ENCODE data around the gene MTREX.

The MTREX gene

DNA sequence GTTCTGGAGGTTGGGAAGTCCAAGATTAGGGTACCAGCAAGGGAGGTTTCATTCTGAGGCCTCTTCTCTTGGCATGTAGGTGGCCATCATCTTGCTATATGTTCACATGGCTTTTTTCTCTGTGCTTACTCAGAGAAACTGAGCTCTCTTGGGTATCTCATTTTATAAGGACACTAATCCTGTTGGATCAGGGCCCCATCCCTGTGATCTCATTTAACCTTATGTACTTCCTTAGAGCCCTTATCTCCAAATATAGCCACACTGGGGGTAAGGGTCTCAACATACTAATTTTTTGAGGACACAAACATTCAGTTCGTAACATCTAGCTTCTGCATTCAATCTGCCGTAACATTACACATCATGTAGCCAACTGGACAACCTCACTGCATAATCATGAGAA is 6.9 kb upstream of the MTREX start:
- Histone ChIP-seq H3K9ac (ENCODE audit: low read length) (no peak overlapping the region), H3K9me3 (ENCODE audit: insufficient read depth, low read length) (0 out of 2 replicates have a peak, but pooled peaks cover 9% of the 10 kb centered on the region), H3K4me3 (ENCODE audit: low read length) (no peak overlapping the region), H3K4me1 (ENCODE audit: low read length) (peaks cover 17% of the 10 kb centered on the region), H3K4me2 (ENCODE audit: low read length) (no peak overlapping the region), H3K27ac (ENCODE audit: low read length) (no peak overlapping the region), H3K36me3 (replicated peaks; ENCODE audit: low read depth, low read length) (peaks cover 47% of the 10 kb centered on the region), H2AFZ (ENCODE audit: low read depth, low read length) (no peak overlapping the region), H3K27me3 (ENCODE audit: low read depth, low read length) (no peaks in the 10 kb centered on the region), H3K79me2 (ENCODE audit: low read length) (peaks cover 41% of the 10 kb centered on the region), H4K20me1 (ENCODE audit: insufficient read depth, low read length) (no peaks in the 10 kb centered on the region)
- TF ChIP-seq EZH2phosphoT487 (IDR thresholded peaks at IDR 0.05; ENCODE audit: low read depth) (no peak), CTCF (IDR thresholded peaks at IDR 0.05; ENCODE audit: low read depth, low read length) (no peak)

GRCh38 chr5:55303238-55303690 is 4.5 kb upstream of the MTREX start:
- TF ChIP-seq EZH2phosphoT487 (IDR thresholded peaks at IDR 0.05; ENCODE audit: low read depth) (no peak), CTCF (IDR thresholded peaks at IDR 0.05; ENCODE audit: low read depth, low read length) (no peak)
- H2AFZ ChIP-seq (ENCODE audit: low read depth, low read length) = no peak overlapping the region
- H3K4me2 ChIP-seq (ENCODE audit: low read length) = peak overlapping the region; percentile 28; the same call in 1 of the 2 replicates
- no peak overlapping the region for H3K9ac ChIP-seq (ENCODE audit: low read length)
- H3K36me3 ChIP-seq (replicated peaks; ENCODE audit: low read depth, low read length) = peaks cover 34% of the 10 kb centered on the region
- peaks cover 24% of the 10 kb centered on the region for H3K4me1 ChIP-seq (ENCODE audit: low read length)
- H4K20me1 ChIP-seq (ENCODE audit: insufficient read depth, low read length) = no peaks in the 10 kb centered on the region
- H3K9me3 ChIP-seq (ENCODE audit: insufficient read depth, low read length) = 0 out of 2 replicates have a peak, but pooled peaks cover 9% of the 10 kb centered on the region
- no peak overlapping the region for H3K4me3 ChIP-seq (ENCODE audit: low read length)
- H3K27ac ChIP-seq (ENCODE audit: low read length) = peak overlapping the region; percentile 59
- no peaks in the 10 kb centered on the region for H3K27me3 ChIP-seq (ENCODE audit: low read depth, low read length)
- peaks cover 65% of the 10 kb centered on the region for H3K79me2 ChIP-seq (ENCODE audit: low read length)

DNA sequence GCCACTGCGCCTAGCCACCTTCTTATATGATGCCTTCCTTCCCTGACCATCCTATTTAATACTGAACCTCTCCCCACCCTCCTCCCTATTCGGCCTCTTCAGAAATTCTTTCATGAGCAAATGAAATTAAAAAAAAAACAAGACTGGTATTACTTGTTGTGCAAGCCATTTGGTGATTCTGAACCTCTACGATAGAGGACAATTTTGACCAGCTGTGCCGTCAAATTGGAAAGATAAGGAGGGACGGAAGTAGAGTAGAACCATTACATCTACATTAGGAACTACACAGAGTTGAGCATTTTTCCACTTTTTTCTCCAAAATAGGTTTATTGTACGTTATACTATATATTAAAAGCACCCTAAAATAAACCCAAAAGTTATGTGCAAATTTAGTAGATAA is 3.2 kb upstream of the MTREX start:
- Histone ChIP-seq H3K4me1 (ENCODE audit: low read length) (peaks cover 32% of the 10 kb centered on the region), H4K20me1 (ENCODE audit: insufficient read depth, low read length) (peaks cover 7% of the 10 kb centered on the region; the same call in 1 of the 2 replicates), H3K9me3 (ENCODE audit: insufficient read depth, low read length) (0 out of 2 replicates have a peak, but pooled peaks cover 9% of the 10 kb centered on the region), H3K27ac (ENCODE audit: low read length) (no peak overlapping the region), H3K79me2 (ENCODE audit: low read length) (peaks cover 78% of the 10 kb centered on the region), H2AFZ (ENCODE audit: low read depth, low read length) (no peak overlapping the region), H3K9ac (ENCODE audit: low read length) (no peak overlapping the region), H3K4me2 (ENCODE audit: low read length) (no peak overlapping the region), H3K4me3 (ENCODE audit: low read length) (no peak overlapping the region), H3K27me3 (ENCODE audit: low read depth, low read length) (no peaks in the 10 kb centered on the region), H3K36me3 (replicated peaks; ENCODE audit: low read depth, low read length) (peaks cover 34% of the 10 kb centered on the region)
- TF ChIP-seq EZH2phosphoT487 (IDR thresholded peaks at IDR 0.05; ENCODE audit: low read depth) (no peak), CTCF (IDR thresholded peaks at IDR 0.05; ENCODE audit: low read depth, low read length) (no peak)

DNA sequence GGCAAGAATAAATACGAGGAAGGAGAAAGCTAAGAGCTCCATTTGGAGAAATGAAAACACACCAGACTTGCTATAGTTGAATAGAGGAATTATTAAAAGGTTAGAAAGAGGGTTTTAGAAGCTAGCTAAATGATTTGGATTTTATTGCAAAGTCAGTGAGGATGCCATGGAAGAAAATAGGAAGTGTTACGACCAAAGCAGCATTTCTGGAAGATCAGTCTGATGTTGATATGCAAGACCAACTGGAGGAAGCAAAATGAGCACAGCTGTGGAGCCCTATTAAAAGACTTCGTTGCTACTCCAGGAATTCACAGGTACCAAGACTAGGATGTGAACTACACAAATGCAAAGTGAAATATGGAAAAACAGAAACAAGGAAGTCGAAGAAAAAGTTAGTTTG is 2.4 kb upstream of the MTREX start:
- Histone ChIP-seq H3K36me3 (replicated peaks; ENCODE audit: low read depth, low read length) (peaks cover 34% of the 10 kb centered on the region), H3K4me2 (ENCODE audit: low read length) (peak overlapping the region; percentile 95; the same call in 1 of the 2 replicates), H3K79me2 (ENCODE audit: low read length) (peaks cover 86% of the 10 kb centered on the region), H3K27ac (ENCODE audit: low read length) (no peak overlapping the region), H2AFZ (ENCODE audit: low read depth, low read length) (no peak overlapping the region), H3K27me3 (ENCODE audit: low read depth, low read length) (no peaks in the 10 kb centered on the region), H3K9ac (ENCODE audit: low read length) (no peak overlapping the region), H4K20me1 (ENCODE audit: insufficient read depth, low read length) (peaks cover 10% of the 10 kb centered on the region; the same call in 1 of the 2 replicates), H3K9me3 (ENCODE audit: insufficient read depth, low read length) (0 out of 2 replicates have a peak, but pooled peaks cover 9% of the 10 kb centered on the region), H3K4me1 (ENCODE audit: low read length) (peaks cover 38% of the 10 kb centered on the region), H3K4me3 (ENCODE audit: low read length) (no peak overlapping the region)
- no peak for TF ChIP-seq EZH2phosphoT487 (IDR thresholded peaks at IDR 0.05; ENCODE audit: low read depth)
- no peak for TF ChIP-seq CTCF (IDR thresholded peaks at IDR 0.05; ENCODE audit: low read depth, low read length)

All from OCI-LY3 (cell line).